CD4-positive, alpha-beta T cell treated with Interleukin-10 for 1 hour (primary cell): ENCODE results near the gene CLVS2.

ENCODE experiments used
- DNase-seq: peaks from one replicate; pipeline ENCODE4 v3.0.0-alpha.2; 2020

The CLVS2 gene

DNA sequence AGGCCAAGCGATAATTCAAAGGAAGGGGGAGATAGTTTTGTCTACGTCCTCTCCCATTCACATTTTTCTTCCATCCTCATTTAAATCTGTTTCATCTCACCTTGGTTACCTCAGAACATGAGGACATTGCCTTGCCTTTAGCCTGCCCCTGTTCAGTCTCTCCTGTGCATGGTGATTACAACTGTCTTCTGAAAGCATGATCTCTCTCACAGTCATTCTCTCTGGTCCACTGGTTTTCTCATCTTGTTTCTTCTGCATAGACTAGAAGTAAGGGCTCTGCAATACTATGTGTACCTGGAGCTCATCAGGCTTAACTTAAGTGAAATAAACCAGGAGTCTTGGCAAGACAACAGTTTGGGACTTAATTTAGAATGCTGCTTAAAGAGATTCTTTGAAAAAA is 31.4 kb downstream of the CLVS2 start:
- DNase-seq = no peak

DNA sequence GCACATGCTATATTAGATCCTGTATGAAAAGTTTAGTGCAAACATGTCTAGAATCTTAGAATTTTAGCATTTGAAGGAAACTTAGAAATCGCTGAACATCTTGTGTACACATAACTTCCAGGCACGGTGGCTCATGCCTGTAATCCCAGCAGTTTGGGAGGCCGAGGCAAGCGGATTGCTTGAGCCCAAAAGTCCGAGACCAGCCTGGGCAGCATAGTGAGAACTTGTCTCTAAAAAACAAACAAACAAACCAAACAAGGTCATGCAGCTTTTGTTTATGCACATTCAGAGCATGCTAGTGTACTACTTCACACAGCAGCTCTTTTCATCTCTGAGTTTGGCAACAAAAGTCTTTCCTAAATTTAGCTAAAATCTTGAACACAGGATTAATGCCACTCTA is 32.2 kb downstream of the CLVS2 start:
- no peak for DNase-seq

DNA sequence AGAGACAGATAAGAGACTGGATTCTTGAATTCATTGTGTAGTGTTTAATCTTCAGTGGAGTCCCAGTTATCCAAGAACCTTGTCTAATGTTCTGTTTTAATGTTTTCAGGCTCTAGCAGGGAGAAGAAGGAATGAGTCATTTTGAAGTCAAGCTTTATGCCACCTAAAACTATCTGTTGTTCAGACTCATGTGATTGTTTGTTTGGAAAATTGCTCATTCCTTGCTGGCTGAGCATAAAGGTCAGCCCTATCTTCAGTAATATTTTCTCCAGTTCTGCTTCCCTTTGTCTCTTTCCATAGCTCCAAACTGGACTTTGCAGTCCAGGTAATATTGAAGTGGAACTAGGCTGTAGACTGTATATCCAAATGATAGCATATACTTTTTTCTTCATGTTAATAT is 34.2 kb downstream of the CLVS2 start:
- DNase-seq = no peak

DNA sequence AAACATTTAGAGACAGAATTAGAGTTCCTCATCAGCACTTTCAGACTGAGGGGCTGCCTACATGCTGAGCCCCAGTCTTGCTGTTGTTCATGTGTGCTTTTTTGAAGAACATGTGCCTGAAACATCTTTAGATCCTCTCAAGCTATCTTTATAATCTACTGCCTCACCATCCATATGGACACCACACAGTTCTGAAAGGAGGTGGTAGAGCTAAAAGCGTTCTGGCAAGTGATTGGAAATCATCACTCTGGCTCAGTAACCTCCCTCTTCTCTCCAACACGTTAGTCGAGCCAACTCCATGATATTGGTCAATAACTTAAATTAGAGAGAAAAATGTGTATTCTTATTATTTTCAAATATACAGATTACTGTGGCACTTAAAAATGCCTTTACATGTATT is 40.6 kb downstream of the CLVS2 start:
- no peak for DNase-seq

DNA sequence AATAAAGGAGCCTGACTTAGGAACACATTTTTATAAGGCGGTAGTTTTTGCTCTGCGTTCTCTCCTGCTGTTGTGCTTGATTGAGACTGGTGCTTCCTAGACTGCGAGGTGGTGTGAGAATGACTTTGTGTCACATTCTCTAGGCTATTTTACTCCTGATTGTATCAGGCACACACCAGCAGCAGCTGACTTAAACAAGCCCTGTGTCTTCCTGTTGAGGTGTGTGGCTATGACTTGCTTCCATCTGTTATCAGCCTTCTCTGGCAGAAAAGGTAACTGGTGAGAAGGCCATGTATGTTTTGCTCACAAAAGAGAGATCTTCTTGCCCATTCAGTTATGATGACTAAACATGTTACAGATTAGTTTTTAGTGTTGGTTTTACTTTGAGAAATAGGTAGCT is 43.4 kb downstream of the CLVS2 start:
- no peak for DNase-seq

DNA sequence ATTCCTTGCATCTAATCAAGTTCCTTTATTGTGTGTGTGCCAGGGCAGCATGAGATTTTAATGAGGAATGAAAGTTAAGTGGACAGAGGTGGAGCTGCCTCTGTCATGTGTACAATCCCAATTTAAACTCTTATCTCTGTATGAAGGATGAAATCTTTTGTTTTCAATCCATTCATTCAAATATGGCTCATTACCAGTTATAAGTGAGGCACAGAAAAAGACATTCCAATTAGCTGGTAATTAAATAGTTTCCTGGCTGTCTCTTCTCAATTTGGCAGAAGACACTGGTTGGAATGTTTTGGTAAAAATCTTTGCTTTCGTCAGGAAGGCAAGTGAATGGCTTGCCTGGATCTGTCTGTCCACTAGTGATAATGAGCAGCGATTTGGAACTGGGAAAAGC is 46.4 kb downstream of the CLVS2 start:
- DNase-seq = no peak

DNA sequence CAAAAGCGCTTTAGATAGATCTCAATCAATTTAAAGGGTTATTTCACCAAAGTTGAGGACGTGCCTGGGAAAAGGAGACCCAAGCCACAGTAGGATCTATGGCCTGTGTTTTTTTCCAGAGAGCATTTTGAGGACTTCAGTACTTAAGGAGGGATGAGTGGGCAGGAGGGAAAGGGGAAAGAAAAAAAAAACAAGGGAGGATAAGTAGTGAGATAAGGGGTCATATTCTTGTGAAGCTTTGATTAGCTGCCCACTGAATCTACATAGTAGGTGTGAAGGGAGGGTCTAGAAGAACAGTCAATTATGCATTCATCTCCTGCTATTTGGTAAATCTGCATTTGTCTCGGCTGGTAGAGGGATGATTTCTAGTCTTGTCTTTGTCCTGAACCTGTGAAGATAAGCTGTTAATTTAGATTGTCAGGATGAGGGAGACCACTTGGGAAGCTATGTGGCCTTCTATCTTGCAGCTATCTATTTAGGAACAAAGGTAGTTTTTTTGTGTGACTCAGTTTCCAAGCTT is 48.4 kb downstream of the CLVS2 start:
- no peak for DNase-seq

DNA sequence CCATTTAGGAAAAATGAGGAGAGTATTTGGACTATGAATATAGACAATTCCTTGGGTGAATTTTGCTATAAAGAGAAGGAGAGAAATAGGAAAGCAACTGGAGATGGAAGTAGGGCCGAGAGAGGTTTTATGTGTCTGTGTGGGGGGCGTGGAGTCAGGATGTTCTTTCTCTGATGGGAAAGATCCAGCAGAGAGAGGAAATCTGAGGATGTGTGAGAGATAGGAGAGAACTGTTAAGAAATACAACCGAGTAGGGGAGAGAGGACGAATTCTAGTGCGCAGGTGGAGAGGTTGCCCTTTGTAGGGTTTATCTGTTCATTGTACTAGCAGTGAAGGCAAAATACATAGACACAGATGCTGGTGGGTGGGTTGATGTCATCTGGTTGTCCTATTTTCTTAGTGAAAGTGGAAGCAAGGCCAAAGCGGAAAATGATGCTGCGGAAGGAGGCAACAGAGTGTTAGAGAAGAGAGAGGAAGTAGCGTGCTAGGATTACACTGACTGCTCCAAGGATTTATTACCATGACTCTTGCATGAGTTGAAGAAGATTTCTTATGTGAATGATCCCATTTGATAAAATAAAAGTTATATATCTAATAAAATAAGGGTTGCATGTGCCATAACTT is 57.7 kb downstream of the CLVS2 start:
- no peak for DNase-seq

DNA sequence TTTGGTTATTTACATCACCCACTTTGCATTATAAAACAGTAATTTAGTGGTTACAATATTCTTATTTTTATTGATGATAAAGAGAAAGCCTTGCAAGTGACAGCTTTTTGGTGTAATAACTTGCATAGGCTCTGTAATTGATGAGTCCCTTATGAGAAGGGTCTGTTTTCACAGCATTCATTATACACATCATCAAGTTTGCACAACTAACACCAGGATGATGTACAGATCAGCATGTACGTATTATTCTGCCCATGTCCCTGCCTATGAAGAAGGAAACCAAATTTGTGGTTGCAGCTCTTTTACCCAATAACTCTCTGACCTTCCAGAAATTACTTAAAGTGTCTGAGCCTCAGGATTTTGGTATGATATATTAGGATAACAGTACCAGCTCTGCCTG is 59.2 kb downstream of the CLVS2 start:
- DNase-seq = no peak

DNA sequence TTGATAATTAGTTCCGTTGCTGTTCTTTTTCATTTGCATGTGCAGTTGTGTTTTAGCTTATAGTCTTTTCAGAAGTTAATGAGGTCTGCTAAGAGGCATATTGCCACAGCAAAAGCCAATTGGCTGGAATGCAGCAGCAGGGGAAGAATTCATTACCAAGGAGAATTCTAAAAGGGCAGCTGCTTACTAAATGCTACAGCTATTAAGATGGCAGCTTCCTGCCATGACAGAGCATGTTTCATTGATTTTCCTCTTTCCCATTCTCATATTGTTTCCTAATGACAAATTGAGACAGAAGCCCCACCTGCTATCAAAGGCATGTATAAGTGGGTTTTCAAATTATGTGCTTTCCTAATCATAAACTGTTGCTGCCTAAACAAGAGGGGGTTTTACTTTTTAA is 66.6 kb downstream of the CLVS2 start:
- no peak for DNase-seq

DNA sequence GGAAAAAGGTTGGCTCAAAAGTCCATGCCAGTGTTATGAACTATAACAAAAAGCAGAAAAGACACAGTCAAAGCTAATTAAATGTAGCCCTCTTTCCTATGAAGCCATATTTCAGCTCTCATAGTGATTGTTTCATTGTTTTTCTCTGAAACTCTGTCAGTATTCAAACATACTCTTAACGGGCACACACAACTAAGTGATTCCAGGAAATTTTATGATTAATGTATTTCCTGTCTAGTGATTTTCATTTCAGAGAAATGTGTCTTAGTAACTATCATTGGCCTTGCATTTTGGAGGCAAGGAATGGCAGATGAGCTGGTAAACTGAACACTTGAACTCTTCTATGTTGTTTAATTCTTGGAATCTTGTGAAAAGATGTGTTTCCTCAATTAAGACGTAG is 68.0 kb downstream of the CLVS2 start:
- no peak for DNase-seq

DNA sequence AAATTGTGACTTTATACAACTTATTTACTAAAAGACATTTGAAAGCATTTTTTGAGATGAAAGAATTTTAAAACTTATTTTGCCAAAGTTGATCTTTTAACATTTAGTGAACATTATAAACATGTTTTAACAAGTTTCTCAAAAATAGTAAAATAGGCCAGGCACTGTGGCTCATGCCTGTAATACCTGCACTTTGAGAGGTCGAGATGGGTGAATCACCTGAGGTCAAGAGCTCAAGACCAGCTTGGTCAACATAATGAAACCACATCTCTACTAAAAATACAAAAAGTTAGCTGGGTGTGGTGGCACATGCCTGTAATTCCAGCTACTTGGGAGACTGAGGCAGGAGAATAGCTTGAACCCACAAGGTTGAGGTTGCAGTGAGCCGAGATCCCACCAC is 78.6 kb downstream of the CLVS2 start:
- DNase-seq = no peak

DNA sequence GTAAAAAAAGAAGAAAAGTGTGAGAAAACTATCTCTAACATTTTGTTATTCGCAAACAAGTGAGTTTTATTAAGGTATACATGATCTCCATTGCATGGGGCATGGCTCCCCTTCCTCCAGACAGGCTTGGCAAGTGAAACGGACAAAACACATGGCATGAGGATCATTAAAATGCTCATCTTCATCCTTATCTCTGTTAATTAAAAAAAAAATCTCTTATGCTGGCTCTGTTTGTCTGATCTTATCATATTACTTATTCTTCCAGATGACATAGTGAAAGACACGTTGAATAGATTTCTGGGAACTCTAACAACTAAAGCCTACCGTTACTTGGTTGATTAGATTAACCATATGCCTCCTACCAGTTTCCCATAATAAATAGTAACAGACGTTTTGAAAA is 89.4 kb downstream of the CLVS2 start:
- DNase-seq = no peak

DNA sequence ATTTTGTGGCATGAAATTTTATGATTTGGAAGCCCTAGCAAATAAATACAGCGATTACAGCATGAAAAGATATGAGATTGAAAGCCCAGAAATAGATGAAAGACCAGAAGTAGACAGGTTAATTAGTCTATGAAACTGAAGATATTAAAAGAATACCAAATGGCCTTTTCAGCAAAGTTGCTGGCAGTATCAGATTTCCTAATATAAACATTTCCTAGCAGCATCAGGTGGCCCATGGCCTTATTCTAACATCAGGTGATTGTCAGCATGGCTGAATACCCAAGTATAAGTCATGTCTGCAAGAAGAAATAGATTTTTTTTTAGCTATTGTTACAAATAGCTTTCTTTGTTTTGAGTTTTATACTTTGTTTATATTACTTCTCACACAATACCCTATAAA is 93.2 kb downstream of the CLVS2 start:
- DNase-seq = no peak

DNA sequence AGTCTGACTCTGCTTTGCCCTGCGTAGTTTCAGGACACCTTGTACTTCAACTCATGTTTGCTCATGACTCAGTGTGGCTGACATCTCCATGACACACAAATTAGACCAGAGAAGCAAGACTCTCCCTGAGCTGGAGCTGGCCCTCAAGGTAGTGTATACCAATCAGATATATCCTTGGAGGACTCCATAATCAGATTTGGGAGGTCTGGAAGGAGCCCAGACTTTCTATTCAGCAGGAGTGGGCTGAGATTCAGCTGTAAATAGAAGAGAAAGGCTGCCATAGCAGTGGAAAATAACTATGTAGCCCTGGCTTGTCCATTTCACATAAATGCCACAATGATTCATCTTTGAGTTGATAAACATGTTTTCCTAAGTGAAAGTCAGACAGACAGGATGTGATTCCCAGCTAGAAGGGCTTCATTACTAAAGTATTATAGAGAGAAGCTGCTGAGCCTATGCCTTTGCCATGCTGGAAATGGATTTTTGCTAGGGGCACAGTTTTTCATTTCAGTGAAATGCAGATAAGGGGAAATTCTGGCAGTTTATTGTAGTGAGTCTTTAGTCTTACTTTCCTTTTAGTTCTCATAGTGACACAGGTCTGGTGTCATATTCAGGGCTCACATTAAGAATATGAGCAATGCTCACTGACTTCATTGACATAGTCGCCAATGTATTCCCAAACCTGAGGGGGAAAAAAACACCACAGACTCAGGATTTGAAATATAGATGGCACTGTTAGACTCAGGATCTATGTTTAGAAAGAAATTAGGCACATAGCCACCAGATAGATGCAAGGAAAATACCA is 95.3 kb downstream of the CLVS2 start:
- DNase-seq = no peak

DNA sequence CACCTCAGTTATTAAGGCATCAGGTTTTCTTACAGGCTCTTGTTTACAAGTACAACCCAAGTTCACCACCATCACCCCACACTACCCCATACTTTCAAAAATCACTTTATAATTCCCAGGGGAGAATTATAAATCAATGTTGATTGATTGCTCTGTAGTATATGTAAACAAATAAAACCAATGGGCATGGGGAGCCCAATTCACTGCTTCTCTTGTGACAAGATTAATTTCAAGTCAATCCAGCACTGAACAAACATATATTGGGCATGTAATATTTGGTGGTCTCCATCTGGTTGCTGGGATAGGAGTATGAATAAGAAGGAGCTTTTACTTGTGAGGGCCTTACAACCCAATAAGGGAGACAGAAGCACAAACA is 95.8 kb downstream of the CLVS2 start:
- no peak for DNase-seq

DNA sequence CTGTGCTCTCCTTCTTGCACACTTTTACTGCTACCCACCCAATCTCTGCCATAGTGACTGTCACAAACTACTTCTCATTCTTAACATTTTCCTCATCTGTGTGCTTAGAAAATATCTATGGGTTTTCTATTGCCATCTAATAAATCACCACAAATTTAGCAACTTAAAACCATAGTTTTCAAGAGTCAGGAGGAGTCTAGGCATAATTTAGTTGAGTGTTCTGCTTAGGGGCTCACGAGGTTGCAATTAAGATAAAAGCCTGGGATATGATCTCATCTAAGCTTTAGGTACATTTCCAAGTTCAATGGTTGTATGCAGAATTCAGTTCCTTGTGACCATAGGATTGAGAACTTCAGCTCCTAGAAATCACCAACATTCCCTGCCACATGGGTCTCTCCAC is 98.8 kb downstream of the CLVS2 start:
- DNase-seq = no peak

DNA sequence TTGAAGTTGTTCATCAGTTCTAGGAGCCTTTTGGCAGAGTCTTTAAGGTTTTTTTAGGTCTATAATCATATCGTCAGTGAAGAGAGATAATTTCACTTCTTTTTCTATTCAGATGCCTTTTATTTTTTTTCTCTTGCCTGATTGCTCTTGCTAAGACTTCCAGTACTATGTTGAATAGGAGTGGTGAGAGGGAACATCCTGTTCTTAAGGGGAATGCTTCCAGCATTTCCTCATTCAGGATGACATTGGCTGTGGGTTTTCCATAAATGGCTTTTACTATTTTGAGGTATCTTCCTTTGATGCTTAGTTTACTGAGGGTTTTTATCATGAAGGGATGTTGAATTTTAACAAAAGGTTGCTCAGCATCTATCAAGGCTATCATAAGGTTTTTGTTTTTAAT is 109.5 kb downstream of the CLVS2 start:
- DNase-seq = no peak

DNA sequence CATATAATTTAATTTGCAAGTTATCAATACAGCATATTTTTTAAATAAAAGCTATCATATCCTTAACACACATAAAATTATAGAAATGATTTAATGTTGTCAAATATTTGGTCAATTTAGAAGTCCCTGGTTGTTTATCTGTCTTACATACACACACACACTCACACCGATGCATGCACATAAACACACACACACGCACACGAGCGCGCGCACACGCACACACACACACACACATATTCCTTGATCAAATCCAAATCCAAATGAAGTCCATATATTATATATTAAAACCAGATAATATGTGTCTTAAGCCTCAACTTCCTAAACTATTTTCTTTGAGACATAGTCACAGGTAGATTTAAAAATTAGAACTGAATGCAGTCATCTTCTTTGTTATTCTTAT is 120.3 kb downstream of the CLVS2 start:
- DNase-seq = no peak

DNA sequence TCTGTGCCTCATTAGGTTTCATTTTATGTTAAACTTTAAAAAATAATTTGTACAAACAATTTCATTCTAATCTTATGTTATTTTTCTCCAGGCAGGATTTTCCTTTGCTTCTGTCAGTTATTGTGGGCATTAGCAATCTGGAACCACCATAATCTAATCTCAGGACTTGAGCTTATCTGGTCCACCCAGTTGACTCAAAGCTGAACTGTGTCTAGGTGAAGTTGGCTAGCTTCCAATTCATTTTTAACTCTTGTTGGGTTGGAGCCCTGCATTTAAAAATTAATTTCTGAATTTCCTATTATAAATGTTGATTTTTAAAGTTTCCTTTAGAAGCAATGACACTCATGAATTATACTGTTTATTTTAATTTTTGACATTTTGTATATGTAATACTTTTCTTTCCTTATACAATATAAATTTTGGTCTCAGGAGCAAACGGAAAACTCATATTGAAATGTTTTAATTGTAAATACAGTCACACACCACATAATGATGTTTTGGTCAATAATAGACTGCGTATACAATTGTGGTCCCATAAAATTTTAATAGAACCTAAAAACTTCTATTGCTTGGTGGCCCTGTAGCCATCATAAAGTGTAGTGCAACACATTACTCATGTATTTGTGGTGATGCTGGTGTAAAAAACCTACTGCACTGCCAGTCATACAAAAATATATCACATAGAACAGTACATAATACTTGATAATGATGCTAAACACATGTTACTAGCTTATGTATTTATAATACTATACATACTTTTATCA is 121.3 kb downstream of the CLVS2 start:
- DNase-seq = no peak

DNA sequence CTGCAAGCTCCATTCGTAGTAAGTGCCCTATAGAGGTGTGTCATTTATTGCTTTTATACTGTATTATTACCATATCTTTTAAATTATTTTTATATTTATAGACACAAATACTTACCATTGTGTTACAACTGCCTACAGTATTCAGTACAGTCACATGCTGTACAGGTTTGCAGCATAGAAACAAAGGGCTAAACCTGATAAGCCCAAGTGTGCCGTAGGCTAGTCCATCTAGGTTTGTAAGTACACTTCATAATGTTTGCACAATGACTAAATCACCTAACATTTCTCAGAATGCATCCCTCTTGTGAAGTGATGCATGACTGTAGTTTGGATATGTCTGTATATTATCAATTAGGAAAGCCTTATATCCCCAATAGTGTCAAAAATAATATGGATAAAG is 122.8 kb downstream of the CLVS2 start:
- no peak for DNase-seq
